ENCODE results near the gene BICRA. TPM values are rescaled to one million over a fixed set of nuclear protein-coding genes. Genes with fewer than 3 reads are reported as not detected.
A peak's percentile ranks its signal among the peaks of the same experiment; 100 is the strongest.

Gene BICRA
- total and polyA plus RNA-seq, 9 of the 15 experiments (the other 6 are each of a cell fraction or from before 2014, with no cell fraction given) = 0.01 to 8.8 (median 1.2) TPM

DNA sequence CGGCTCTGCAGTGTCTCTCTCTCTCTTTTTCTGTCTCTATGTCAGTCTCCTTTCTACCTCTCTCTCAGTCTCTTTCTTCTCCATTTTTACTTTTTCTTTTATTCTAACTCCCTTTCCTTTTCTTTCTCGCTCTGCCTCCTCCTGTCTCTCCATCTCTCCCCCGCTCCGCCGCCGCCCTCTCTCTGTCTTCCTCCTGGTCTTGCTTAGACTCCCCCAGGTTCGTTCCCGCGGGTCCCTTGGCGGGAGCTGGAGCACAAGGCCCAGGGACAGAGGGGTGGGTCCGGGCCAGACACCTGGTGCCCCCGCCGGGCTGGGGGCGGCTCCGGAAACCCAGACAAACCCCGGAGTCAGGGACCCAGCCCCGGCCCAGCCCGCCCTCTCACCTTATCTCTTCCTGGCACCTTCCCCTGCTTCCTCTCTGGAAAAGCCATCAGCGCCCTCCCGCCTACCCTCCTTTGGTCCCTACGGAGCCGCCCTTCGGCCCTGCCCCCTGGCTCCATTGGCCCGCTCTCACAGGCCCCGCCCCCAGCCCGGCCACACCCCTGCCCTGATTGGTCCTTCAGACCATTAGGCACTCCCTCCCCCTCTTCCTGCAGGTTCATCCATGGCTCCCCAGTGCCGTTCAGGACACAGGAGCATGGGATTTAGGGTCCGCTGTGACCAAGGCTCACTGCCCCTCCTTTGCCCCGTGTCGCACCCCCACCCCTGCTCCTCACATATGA, 121.0 kb downstream of the BICRA start (continued):
- peak; percentile 77; the same call in 1 of the 2 replicates for TF ChIP-seq EP400 (IDR thresholded peaks at IDR 0.05)
- TF ChIP-seq, protein P1, sequence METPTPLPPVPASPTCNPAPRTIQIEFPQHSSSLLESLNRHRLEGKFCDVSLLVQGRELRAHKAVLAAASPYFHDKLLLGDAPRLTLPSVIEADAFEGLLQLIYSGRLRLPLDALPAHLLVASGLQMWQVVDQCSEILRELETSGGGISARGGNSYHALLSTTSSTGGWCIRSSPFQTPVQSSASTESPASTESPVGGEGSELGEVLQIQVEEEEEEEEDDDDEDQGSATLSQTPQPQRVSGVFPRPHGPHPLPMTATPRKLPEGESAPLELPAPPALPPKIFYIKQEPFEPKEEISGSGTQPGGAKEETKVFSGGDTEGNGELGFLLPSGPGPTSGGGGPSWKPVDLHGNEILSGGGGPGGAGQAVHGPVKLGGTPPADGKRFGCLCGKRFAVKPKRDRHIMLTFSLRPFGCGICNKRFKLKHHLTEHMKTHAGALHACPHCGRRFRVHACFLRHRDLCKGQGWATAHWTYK (CRISPR knock-in tag; IDR thresholded peaks at IDR 0.05) = no peak
- TF ChIP-seq, protein P2, sequence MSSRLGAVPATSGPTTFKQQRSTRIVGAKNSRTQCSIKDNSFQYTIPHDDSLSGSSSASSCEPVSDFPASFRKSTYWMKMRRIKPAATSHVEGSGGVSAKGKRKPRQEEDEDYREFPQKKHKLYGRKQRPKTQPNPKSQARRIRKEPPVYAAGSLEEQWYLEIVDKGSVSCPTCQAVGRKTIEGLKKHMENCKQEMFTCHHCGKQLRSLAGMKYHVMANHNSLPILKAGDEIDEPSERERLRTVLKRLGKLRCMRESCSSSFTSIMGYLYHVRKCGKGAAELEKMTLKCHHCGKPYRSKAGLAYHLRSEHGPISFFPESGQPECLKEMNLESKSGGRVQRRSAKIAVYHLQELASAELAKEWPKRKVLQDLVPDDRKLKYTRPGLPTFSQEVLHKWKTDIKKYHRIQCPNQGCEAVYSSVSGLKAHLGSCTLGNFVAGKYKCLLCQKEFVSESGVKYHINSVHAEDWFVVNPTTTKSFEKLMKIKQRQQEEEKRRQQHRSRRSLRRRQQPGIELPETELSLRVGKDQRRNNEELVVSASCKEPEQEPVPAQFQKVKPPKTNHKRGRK (tag; IDR thresholded peaks at IDR 0.05) = peak; percentile 89
- TF ChIP-seq CBX3 (IDR thresholded peaks at IDR 0.05; ENCODE audit: borderline replicate concordance in 1 of 2, low read length in 2 of 2) = 0 out of 3 replicates have a peak, but pooled peaks of 1 of the 2 experiments have one; percentile 32
- peak; percentile 18 for TF ChIP-seq DACH1 (IDR thresholded peaks at IDR 0.05; ENCODE audit: partially characterized antibody)
- TF ChIP-seq, protein P3, sequence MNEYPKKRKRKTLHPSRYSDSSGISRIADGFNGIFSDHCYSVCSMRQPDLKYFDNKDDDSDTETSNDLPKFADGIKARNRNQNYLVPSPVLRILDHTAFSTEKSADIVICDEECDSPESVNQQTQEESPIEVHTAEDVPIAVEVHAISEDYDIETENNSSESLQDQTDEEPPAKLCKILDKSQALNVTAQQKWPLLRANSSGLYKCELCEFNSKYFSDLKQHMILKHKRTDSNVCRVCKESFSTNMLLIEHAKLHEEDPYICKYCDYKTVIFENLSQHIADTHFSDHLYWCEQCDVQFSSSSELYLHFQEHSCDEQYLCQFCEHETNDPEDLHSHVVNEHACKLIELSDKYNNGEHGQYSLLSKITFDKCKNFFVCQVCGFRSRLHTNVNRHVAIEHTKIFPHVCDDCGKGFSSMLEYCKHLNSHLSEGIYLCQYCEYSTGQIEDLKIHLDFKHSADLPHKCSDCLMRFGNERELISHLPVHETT (CRISPR knock-in tag; conservative IDR thresholded peaks at IDR 0.05 in 1 of 2, IDR thresholded peaks at IDR 0.05 in 1 of 2) = 0 out of 4 replicates have a peak, but pooled peaks of 1 of the 2 experiments have one; percentile 53
- peak; percentile 91 for TF ChIP-seq SMARCA5 (IDR thresholded peaks at IDR 0.05)
- TF ChIP-seq RBM25 (IDR thresholded peaks at IDR 0.05; ENCODE audit: low read depth, low read length, severe bottlenecking) = peak; percentile 75
- TF ChIP-seq MTA3 (IDR thresholded peaks at IDR 0.05; ENCODE audit: borderline replicate concordance) = no peak; the same call in 1 of the 2 replicates
- no peak for TF ChIP-seq KDM5B (IDR thresholded peaks at IDR 0.05; ENCODE audit: insufficient replicate concordance, low read depth, low read length)
- TF ChIP-seq PHF21A (IDR thresholded peaks at IDR 0.05; ENCODE audit: borderline replicate concordance, low read depth) = peak; percentile 65; the same call in 1 of the 2 replicates
- TF ChIP-seq, protein P4, sequence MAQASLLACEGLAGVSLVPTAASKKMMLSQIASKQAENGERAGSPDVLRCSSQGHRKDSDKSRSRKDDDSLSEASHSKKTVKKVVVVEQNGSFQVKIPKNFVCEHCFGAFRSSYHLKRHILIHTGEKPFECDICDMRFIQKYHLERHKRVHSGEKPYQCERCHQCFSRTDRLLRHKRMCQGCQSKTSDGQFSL (CRISPR knock-in tag; IDR thresholded peaks at IDR 0.05) = peak; percentile 80
- TF ChIP-seq, protein P4 (tag; IDR thresholded peaks at IDR 0.05) = no peak
- TF ChIP-seq SP1 (CRISPR knock-in tag; IDR thresholded peaks at IDR 0.05) = peak; percentile 42; the same call in 1 of the 2 replicates
- TF ChIP-seq TEAD1 (CRISPR knock-in tag; IDR thresholded peaks at IDR 0.05) = no peak
- TF ChIP-seq, protein P5, sequence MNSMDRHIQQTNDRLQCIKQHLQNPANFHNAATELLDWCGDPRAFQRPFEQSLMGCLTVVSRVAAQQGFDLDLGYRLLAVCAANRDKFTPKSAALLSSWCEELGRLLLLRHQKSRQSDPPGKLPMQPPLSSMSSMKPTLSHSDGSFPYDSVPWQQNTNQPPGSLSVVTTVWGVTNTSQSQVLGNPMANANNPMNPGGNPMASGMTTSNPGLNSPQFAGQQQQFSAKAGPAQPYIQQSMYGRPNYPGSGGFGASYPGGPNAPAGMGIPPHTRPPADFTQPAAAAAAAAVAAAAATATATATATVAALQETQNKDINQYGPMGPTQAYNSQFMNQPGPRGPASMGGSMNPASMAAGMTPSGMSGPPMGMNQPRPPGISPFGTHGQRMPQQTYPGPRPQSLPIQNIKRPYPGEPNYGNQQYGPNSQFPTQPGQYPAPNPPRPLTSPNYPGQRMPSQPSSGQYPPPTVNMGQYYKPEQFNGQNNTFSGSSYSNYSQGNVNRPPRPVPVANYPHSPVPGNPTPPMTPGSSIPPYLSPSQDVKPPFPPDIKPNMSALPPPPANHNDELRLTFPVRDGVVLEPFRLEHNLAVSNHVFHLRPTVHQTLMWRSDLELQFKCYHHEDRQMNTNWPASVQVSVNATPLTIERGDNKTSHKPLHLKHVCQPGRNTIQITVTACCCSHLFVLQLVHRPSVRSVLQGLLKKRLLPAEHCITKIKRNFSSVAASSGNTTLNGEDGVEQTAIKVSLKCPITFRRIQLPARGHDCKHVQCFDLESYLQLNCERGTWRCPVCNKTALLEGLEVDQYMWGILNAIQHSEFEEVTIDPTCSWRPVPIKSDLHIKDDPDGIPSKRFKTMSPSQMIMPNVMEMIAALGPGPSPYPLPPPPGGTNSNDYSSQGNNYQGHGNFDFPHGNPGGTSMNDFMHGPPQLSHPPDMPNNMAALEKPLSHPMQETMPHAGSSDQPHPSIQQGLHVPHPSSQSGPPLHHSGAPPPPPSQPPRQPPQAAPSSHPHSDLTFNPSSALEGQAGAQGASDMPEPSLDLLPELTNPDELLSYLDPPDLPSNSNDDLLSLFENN (IDR thresholded peaks at IDR 0.05; ENCODE audit: low read depth in 2 of 2, low read length in 2 of 2) = peak; percentile 13 to 82; a peak in 1 of 4 replicates
- no peak for TF ChIP-seq ZZZ3 (IDR thresholded peaks at IDR 0.05)

Data from K562 (cell line).